K562 (cell line): ENCODE measurements around the gene NUDT6. TPM values are rescaled to one million over a fixed set of nuclear protein-coding genes. Genes with fewer than 3 reads are reported as not detected.

Source experiments
- ATAC-seq: fragments of 200-7000 bp; cut with Tn5 transposase; 3 replicates; pipeline ENCODE4 v1.9.1; 2020; ENCODE audit warnings: moderate library complexity
- BruUV-seq: library from RNA; stranded (reverse); fragments of 400-500 nt; replicated peaks from 2 replicates; lab custom pipeline; 2021; lab: Mats Ljungman, UMichigan
- CTCF ChIA-PET: fragments of 300-600 bp; formaldehyde crosslinking; extraction: SDS; loops from one replicate; lab custom pipeline; 2021; ENCODE audit warnings: low intra/inter-chr PET ratio; lab: Yijun Ruan, JAX
- POLR2A ChIA-PET: fragments of 300-600, 350-650 bp; sonication (Branson Sonifier 250); formaldehyde crosslinking; extraction: SDS; loops from one replicate; lab custom pipeline; 2021; ENCODE audit warnings: antibody characterized with exemption, inconsistent platforms; lab: Yijun Ruan, JAX
- DNase-seq, 4 experiments: peaks; one replicate each; pipeline versions ENCODE4 v3.0.0 to v3.0.0-alpha.2; 2011 to 2018; ENCODE audit warnings: low spot score in 3 of 4, mixed read lengths in 3 of 4; ENCODE audit errors: extremely low read depth in 1 of 4
- FAIRE-seq: peaks from 2 replicates; lab custom pipeline; 2011; peaks lifted over from hg19 to GRCh38; lab: Jason Lieb, UNC
- H2AFZ ChIP-seq: 2 replicates; pipeline ENCODE4 v1.6.0; 2011; ENCODE audit warnings: low read depth, low read length, control low read depth, inconsistent platforms
- H3K27ac ChIP-seq: fragments of 200-600 bp; 3 replicates; pipeline ENCODE4 v1.8.0; 2011; ENCODE audit warnings: low read depth, mild to moderate bottlenecking, control low read depth, inconsistent platforms, low read length, moderate library complexity, mixed read lengths; ENCODE audit errors: extremely low read depth
- H3K27me3 ChIP-seq, 2 experiments: fragments of 300-600 bp in 1 of 2; 2 replicates in 1 of 2; 3 replicates in 1 of 2; pipeline versions ENCODE4 v1.6.0 to v1.8.0; 2011; ENCODE audit warnings: inconsistent platforms in 2 of 2, low read length in 2 of 2, mild to moderate bottlenecking in 1 of 2, mixed read lengths in 1 of 2, moderate library complexity in 1 of 2; ENCODE audit not compliant: control insufficient read depth in 2 of 2, insufficient read depth in 2 of 2
- H3K36me3 ChIP-seq: fragments of 300-600 bp; 3 replicates; pipeline ENCODE4 v1.8.0; 2011; ENCODE audit warnings: mild to moderate bottlenecking, low read length, inconsistent platforms; ENCODE audit not compliant: control insufficient read depth, insufficient read depth
- H3K4me1 ChIP-seq, 2 experiments: fragments of 200-600 bp in 1 of 2; replicated peaks in 1 of 2; 2 replicates in 1 of 2; 3 replicates in 1 of 2; pipeline versions ENCODE4 v1.5.1 to v1.8.0; 2011; ENCODE audit warnings: inconsistent platforms in 2 of 2, low read length in 2 of 2, mild to moderate bottlenecking in 1 of 2, mixed read lengths in 1 of 2, moderate library complexity in 1 of 2; ENCODE audit not compliant: control insufficient read depth in 2 of 2, insufficient read depth in 2 of 2
- H3K4me2 ChIP-seq: 2 replicates; pipeline ENCODE4 v1.6.1; 2011; ENCODE audit warnings: low read length, control low read depth, inconsistent platforms, mixed read lengths; ENCODE audit not compliant: insufficient read depth
- H3K4me3 ChIP-seq: fragments of 200-600 bp; sonication (generic), shearing (Covaris generic); 2 replicates; pipeline ENCODE4 v1.5.1; 2016; ENCODE audit warnings: control low read depth, inconsistent platforms
- H3K79me2 ChIP-seq: fragments of 200-600 bp; 3 replicates; pipeline ENCODE4 v1.8.0; 2011; ENCODE audit warnings: low read length, inconsistent platforms; ENCODE audit not compliant: control insufficient read depth, insufficient read depth
- H3K9ac ChIP-seq, 2 experiments: 2 replicates each; pipeline versions ENCODE4 v1.6.0 to v1.6.1; 2011; ENCODE audit warnings: low read depth in 2 of 2, low read length in 2 of 2, control low read depth in 1 of 2, inconsistent platforms in 1 of 2, mild to moderate bottlenecking in 1 of 2, mixed read lengths in 1 of 2; ENCODE audit not compliant: insufficient read depth in 1 of 2
- H3K9me1 ChIP-seq: one replicate; pipeline ENCODE4 v1.6.0; 2011; ENCODE audit warnings: inconsistent platforms, mild to moderate bottlenecking, low read length, moderate library complexity; ENCODE audit not compliant: control insufficient read depth, insufficient read depth
- H3K9me3 ChIP-seq: replicated peaks from 2 replicates; pipeline ENCODE4 v1.5.1; 2011; ENCODE audit warnings: low read depth, low read length, inconsistent platforms; ENCODE audit not compliant: control insufficient read depth, insufficient read depth
- H4K20me1 ChIP-seq: replicated peaks from 2 replicates; pipeline ENCODE4 v1.6.1; 2011; ENCODE audit warnings: low read length, inconsistent platforms, mixed read lengths; ENCODE audit not compliant: control insufficient read depth, insufficient read depth
- NFIC ChIP-seq: fragments of 450-650 bp; IDR thresholded peaks from 2 replicates; pipeline ENCODE4 v1.6.1; 2017; ENCODE audit warnings: mild to moderate bottlenecking, inconsistent platforms
- NR1H2 ChIP-seq: sonication (generic); formaldehyde crosslinking; IDR thresholded peaks from 2 replicates; pipeline ENCODE4 v1.4.0; 2020; ENCODE audit warnings: mild to moderate bottlenecking, missing genetic modification reagents
- PBX2 ChIP-seq, 2 experiments: IDR thresholded peaks in 1 of 2; conservative IDR thresholded peaks in 1 of 2; 2 replicates each; pipeline ENCODE4 v1.6.1; 2016; ENCODE audit warnings: low read depth in 2 of 2, mild to moderate bottlenecking in 1 of 2, missing compliant biosample characterization in 1 of 2, missing genetic modification characterization in 1 of 2, moderate library complexity in 1 of 2
- SRSF1 ChIP-seq: fragments of 200-400 bp; formaldehyde crosslinking; IDR thresholded peaks from 2 replicates; pipeline ENCODE4 v1.6.1; 2017; ENCODE audit warnings: mild to moderate bottlenecking, low read depth, low read length, moderate library complexity
- ZNF174 ChIP-seq: fragments of 250-450 bp; sonication (Bioruptor Pico); IDR thresholded peaks from 2 replicates; pipeline ENCODE4 v1.4.0; 2020; ENCODE audit warnings: mild to moderate bottlenecking
- ZNF274 ChIP-seq: IDR thresholded peaks from 2 replicates; pipeline ENCODE4 v1.6.1; 2011; ENCODE audit warnings: low read depth, mild to moderate bottlenecking, low read length, moderate library complexity, borderline replicate concordance
- ZNF551 ChIP-seq: fragments of 250-450 bp; sonication (Bioruptor Pico); IDR thresholded peaks from 2 replicates; pipeline ENCODE4 v1.5.0; 2021; ENCODE audit warnings: mild to moderate bottlenecking, moderate library complexity
- whole genome bisulfite sequencing: fragments of 100-300 bp; shearing (Covaris generic); methylation state at CpG from one replicate; pipeline ENCODE4 v1.1.6; 2016; ENCODE audit warnings: low coverage, mixed read lengths; ENCODE audit not compliant: insufficient coverage; ENCODE audit errors: missing lambda C conversion rate; 5-methylcytosine and 5-hydroxymethylcytosine counted together
- in situ Hi-C: fragments of 300-500 bp; cut with MboI; formaldehyde crosslinking; loops from 4 replicates; pipeline ENCODE4 v1.15.0; 2018; ENCODE audit warnings: inconsistent platforms, mixed read lengths
- intact Hi-C: fragments of 100-400 bp; cut with micrococcal nuclease; formaldehyde crosslinking; loops from 2 replicates; pipeline ENCODE4 v1.14.2; 2022
- polyA plus RNA-seq, 8 experiments: library from polyadenylated mRNA; depleted of rRNA in 4 of 8; stranded (reverse) in 5 of 8; unstranded in 3 of 8; fragments of >200 nt; fragmentation: Nextera tagmentation in 2 of 8; fragmentation: Illumina TruSeq in 1 of 8; extraction: Ambion mirVana in 2 of 8; extraction: Trizol in 1 of 8; gene quantifications; 2 replicates each; pipeline versions ENCODE4 v1.2.1 to v1.2.3, GENCODE V29; 2011 to 2014; ENCODE audit warnings: inconsistent platforms in 1 of 8, missing spikeins in 1 of 8
- total RNA-seq, 7 experiments: library from RNA; depleted of rRNA in 6 of 7; stranded (reverse); fragments of >200 nt in 6 of 7; fragmentation: Illumina TruSeq in 2 of 7; extraction: Trizol in 2 of 7; gene quantifications; 2 replicates each; pipeline versions ENCODE4 v1.2.1 to v1.2.3, GENCODE V29; 2011 to 2021; ENCODE audit warnings: low replicate concordance in 1 of 7

The NUDT6 gene
- total and polyA plus RNA-seq, 9 of the 15 experiments (the other 6 are each of a cell fraction or from before 2014, with no cell fraction given) = 9.4 to 18.1 (median 13.4) TPM

DNA sequence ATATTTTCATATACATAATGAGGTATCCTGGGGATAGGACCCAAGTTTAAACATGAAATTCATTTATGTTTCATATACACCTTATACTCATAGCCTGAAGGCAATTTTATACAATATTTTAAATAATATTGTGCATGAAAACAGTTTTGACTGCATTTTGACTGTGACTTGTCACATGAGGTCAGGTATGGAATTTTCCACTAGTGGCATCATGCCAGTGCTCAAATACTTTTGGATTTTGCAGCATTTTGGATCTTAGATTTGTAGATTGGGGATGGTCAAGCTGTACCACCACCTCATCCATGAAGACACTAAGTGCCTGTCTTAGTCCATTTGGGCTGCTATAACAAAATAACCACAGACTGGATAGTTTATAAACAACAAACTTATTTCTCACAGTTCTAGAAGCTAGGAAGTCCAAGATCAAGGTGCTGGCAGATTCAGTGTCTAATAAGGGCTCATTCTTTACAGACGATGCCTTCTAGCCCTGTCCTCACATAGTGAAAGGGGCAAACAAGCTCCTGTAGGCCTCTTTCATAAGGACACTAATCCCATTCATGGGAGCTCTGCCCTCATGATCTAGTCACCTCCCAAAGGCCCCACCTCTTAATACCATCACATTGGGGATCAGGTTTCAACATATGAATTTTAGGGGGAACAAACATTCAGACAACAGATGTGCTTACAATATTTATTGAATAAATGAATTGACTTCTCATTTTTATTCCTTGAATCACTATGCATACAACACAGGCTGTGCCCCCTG is 9.4 kb downstream of the NUDT6 start:
- Histone ChIP-seq H3K9ac (no peak overlapping the region), H3K4me1 (no peaks in the 10 kb centered on the region)
- ATAC-seq = peak; percentile 59
- in situ Hi-C loops = loop anchor here (25.0 kb wide), 1 partner anchor 1051 kb away; the partner anchor contains the start of gene BBS7
- BruUV-seq = no TSS peak
- no peak for TF ChIP-seq ZNF551 (CRISPR knock-in tag)
- 0 out of 2 replicates have a peak, but pooled peaks have one; percentile 23 for TF ChIP-seq NFIC
- TF ChIP-seq, all 486 proteins: peak for 1
- Histone ChIP-seq H3K9me3 (no peaks in the 10 kb centered on the region), H3K36me3 (peaks cover 28% of the 10 kb centered on the region; the same call in 2 of the 3 replicates), H3K27me3 (no peaks in the 10 kb centered on the region), H3K27ac (no peak overlapping the region), H2AFZ (no peak overlapping the region), H3K4me2 (no peak overlapping the region), H4K20me1 (no peaks in the 10 kb centered on the region), H3K4me3 (no peak overlapping the region), H3K9me1 (no peaks in the 10 kb centered on the region), H3K79me2 (no peaks in the 10 kb centered on the region)
- 41% methylated on average over 1 of the region's 1 CpG for WGBS
- intact Hi-C loops = no loop called here
- ChIA-PET CTCF (no interaction called here), POLR2A (interaction anchor here (1.2 kb wide), 1 partner anchor 10 kb away, joined by 3 read pairs; no protein-coding TSS in a partner anchor)
- no peak for FAIRE-seq
- DNase-seq = no peak

DNA sequence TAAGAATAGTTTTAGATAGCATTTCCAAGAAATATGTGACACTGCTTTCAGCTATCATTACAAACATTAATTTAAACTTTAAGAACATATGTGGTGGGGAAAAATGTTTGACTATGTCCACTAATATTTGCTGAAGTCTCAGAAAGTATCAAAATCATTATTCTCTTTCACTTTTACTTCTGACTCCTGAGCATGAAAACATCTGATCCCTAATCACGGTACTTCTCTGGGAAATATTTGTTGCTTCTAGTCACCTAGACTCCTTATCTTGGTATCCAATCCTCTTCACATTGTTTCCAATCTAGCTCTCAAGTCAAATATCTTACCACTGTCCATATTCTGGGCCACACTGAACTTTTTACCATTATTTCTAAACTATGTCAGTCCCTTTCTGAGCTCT is 10.8 kb downstream of the NUDT6 start:
- Histone ChIP-seq H3K9ac (no peak overlapping the region), H3K36me3 (peaks cover 19% of the 10 kb centered on the region; the same call in 2 of the 3 replicates), H3K79me2 (no peaks in the 10 kb centered on the region), H2AFZ (no peak overlapping the region), H3K4me3 (no peak overlapping the region), H3K9me1 (no peaks in the 10 kb centered on the region), H3K4me1 (peaks cover 0 to 2% of the 10 kb centered on the region in 2 experiments; a peak in 2 of 5 replicates), H3K27ac (no peak overlapping the region), H3K4me2 (no peak overlapping the region), H4K20me1 (no peaks in the 10 kb centered on the region), H3K27me3 (no peaks in the 10 kb centered on the region), H3K9me3 (no peaks in the 10 kb centered on the region)
- no peak for FAIRE-seq
- 41% methylated on average over 1 of the region's 1 CpG for WGBS
- ChIA-PET POLR2A (interaction anchor here (0.7 to 1.0 kb wide), 2 partner anchors 8 to 179 kb away, joined by 3 read pairs; partner anchors contain the start of gene BBS12), CTCF (no interaction called here)
- DNase-seq = no peak
- TF ChIP-seq NR1H2 (CRISPR knock-in tag) = no peak
- no peak for TF ChIP-seq ZNF274
- TF ChIP-seq PBX2 (CRISPR knock-in tag; IDR thresholded peaks at IDR 0.05; ENCODE audit: low read depth) = no peak
- no peak for TF ChIP-seq PBX2 (tag; conservative IDR thresholded peaks at IDR 0.05; ENCODE audit: low read depth)
- TF ChIP-seq SRSF1 = no peak
- TF ChIP-seq ZNF174 = no peak
- intact Hi-C loops = no loop called here
- no peak for ATAC-seq
- in situ Hi-C loops = loop anchor here (25.0 kb wide), 1 partner anchor 1049 kb away; the partner anchor contains the start of gene BBS7
- no TSS peak for BruUV-seq
